T-helper 1 cell (primary cell): Measurements from ENCODE around the gene CTDSP2.
"Not testable (repeated sequence)": the region's sequence is repeated elsewhere in the genome, so short reads cannot be mapped to it uniquely, and the experiment has no call there.

Source experiments
- DNase-seq, 5 donors: peaks; one replicate each; pipeline ENCODE4 v3.0.0-alpha.2; 2012 to 2020
- total RNA-seq, 4 donors: gene quantifications; one replicate each; lab custom pipeline; 2026; lab: John Stamatoyannopoulos, UW

Gene CTDSP2, protein sequence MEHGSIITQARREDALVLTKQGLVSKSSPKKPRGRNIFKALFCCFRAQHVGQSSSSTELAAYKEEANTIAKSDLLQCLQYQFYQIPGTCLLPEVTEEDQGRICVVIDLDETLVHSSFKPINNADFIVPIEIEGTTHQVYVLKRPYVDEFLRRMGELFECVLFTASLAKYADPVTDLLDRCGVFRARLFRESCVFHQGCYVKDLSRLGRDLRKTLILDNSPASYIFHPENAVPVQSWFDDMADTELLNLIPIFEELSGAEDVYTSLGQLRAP
- total RNA-seq: 112 to 165 (median 152) reads per million in 4 donors

DNA sequence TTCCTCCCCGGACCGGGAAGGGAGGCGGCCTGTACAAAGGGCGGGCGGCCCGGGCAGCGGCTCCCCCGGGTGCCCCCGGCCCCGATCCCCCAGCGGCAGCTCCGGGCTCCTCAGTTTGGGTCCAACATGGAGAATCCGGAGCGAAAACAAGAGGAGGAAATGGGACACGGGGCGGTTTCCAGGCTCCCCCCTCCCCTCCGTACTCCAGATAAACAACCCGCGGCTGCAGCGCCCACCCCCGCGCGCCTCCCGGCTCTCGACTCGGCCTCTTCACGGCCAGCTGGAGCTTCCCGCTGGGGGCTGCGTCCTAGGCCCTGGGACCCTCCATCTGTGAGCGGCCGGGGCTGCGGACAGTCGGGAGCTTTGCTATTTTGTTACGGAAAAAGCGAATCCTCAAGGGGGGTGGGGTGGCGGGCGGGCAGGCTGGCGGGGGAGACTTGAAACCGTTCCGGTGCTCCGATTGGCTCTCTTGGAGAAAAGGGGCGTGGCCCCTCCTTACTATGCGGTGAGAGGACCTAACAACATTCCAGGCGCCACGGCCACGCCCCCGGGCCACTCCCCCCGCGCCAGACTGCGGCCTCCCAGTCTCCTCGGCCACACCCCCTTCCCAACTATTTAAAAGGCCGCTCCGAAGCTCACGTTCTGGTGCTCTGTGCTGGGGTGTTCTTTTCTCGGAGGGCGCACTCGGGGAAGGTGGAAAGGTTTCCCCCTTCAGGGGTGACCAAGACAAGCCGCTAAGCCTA is at the start of gene CTDSP2:
Gene CTDSP2, minus strand, starts transcription at position 153 of the 743 bp plus-strand sequence. CDS start 294 bp downstream, outside the sequence.
- peak; percentile 82 to 91 (median 84) for DNase-seq

DNA sequence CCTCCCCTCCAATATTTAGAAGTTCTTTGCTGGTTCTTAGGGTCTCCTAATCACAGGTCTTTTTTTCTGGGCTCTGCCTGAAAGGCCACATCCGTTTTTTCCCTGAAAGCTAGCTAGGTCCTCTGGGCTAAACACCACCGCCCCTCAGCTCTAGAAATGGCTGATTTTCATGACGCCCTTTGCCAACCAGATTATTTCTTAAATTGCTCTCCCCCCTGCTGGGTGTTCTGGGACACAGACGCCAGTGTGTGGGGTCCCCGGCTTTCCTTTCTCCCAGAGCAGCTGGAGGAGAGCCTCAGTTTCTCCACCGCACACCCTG is 49.5 kb upstream of the CTDSP2 start:
- DNase-seq: no peak

DNA sequence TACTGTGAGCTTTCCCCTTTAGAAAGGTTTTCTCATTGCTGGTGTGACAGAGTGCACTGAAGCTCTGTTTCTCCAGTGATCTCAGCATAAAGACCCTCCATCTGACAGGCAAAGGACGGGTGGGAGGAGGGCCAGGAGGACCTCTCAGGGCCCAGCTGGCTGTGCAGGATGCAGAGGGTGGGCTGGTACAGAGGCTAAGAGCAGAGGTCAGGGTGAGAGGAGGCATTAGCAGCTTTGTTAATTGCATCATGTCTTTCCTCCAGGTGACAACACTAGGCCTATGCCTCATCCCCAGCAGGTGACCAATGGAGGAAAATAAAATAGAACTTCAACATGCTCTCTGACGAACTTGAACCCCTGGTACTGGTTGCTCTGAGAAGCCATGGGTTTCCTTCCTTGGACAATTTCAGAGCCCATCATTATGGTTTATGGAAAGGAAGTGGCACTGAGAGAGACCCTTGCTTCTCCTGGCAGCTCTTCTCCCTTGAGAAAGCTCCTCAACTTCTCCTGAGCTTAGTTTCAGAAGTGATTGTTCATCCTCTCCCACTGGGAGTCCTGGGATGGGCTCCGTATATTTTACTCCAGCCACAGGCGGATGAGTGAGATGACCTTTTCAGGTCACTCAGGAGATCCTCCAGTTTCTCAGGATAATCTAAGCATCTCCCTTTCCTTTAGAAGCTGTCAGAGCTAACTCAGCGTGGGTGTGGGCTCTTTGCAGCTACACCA is 49.0 kb upstream of the CTDSP2 start:
- no peak for DNase-seq

DNA sequence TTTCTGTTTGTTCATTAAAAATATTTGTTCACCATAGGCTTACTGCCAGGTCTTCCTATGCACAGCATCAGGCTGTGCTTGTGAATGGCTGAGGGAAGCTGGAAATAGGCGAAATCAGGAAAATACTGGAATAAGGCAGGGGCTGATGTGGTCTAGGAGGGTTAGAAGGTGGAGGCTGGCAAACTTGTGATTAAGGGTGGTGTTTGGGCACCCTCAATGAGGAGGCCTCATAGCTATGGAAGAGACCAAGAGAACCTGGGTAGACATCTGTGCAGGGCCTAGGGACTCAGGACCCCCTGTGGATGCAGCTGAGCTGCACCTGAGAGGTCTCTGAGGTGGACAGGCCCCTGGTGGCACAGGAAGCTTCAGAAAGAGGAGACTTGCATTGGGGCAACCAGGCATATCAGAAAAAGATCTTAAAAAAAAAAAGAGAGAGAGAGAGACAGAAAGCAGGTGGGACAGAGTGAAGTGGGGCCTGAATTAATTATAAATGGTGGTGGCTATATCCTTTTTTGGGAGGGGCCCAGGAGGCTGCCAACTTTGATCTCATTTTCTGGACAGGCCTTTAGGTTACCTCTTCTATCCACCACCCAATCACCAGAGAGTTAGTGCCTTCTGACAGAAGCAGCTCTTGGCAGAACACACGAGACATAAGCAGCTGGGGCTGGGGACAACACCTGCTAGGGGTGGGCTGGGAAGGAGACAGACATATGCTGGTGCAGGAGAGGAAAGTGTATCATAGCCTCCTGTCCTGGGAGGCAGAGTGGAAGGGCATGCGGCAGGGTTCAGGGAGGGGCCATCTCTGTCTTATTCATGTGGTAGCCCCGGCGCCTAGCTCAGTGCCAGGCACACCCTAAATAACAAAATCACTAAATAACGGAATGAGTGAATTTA is 48.1 kb upstream of the CTDSP2 start:
- no peak for DNase-seq

DNA sequence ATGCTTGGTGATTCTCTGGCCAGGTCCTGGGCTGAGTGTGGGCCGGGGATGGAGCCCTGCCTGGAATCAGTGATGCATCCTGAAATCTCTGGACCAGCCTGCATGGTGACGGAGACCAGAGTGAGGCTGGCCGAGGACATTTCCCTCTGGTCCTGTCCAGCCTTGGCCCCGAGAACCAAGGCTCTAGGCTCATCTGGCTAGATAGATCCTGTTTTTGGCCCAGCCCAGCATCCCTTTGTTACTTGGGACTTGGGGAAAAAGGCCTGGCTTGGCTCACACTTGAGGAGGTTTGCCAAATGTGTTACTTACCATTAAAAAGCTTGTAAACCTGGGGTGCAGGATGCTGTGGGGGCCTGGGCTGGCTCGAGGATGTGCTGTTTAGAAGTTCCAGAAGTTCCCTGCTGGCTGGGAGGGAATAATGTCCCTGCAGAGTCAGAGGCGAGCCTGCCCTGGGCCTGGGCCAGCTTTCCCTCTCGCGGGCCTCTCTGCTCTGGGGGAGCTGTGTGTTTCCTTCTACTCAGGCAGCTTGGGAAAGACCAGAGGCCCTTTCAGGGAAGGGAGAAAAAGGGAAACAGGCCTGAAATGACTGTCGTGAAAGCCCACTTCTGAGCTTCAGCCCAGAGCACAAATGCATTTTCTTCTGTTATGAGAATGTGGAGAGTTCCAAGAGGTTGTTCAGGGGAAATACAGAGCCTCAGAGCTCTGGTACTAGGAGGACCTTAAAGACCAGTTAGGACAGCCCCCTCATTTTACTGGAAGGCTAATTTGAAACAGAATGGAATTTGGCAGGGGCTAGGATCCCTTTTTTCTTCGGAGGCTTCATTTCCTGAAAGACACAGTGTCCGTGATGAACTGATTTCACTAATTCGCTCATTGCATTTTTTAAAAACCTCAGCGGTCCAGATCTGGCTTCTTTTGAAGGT is 47.2 kb upstream of the CTDSP2 start:
- no peak for DNase-seq

DNA sequence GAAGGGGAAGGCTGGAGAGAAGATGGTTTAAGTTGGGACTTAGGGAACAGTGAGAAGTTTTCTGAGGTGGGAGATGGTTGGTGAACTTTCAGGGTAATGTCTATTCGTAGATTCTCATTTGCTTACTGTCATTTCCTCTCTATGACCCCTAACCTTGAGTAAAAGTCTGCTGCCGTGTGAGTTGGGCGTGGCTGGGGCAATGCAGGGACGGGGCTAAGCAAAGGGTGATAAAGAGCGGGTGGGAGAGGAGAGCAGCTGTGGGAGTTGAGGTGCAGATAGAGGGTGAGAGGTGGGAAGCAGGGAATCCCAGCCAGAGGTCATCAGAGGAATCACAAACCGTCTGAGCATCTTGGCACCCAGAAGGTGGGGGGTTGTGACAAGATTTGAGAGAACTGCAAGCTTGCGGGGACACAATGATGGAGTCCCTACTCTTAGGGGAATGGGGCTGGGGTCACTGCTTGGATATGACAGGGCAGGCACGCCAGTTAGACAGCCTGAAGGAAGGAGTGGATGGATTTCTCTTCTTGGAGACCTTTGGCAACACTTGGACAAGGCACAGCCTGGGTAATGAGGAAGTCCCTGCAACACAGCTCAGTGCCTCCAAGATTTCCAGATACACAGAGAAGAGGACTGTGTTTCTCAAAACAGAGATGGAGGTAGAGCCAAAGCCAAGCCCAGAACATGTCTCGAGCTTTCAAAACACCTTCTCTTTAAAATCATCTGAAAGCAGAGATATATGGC is 45.9 kb upstream of the CTDSP2 start:
- DNase-seq: no peak

DNA sequence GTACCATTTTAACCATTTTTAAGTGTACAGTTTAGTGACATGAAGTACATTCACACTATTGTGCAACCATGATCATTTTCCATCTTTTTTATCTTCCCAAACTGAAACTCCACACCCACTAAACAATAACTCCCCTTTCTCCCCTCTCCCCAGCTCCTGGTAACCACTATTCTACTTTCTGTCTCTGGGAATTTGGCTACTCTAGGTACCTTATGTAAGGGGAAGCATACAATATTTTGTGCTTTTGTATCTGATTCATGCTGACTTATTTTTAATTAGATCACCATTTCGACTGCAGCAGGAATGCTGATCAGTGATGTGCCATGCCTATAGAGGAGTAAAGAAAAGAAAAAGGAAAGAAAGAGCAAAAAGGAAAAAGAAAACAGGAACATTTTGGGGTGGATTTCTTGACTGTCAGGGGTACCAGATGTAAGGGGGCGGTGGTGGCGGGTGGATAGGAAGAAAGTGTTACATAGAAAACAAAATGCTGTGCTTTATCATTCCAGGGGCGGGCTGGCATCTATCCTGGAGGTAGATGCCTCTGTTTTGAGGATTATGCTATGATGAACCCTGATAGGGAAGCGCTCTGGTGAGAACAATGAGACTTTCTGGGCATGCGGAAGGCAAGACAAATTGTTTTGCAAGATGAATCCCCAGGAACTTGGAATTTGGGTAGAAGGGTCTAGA is 45.2 kb upstream of the CTDSP2 start:
- no peak for DNase-seq

DNA sequence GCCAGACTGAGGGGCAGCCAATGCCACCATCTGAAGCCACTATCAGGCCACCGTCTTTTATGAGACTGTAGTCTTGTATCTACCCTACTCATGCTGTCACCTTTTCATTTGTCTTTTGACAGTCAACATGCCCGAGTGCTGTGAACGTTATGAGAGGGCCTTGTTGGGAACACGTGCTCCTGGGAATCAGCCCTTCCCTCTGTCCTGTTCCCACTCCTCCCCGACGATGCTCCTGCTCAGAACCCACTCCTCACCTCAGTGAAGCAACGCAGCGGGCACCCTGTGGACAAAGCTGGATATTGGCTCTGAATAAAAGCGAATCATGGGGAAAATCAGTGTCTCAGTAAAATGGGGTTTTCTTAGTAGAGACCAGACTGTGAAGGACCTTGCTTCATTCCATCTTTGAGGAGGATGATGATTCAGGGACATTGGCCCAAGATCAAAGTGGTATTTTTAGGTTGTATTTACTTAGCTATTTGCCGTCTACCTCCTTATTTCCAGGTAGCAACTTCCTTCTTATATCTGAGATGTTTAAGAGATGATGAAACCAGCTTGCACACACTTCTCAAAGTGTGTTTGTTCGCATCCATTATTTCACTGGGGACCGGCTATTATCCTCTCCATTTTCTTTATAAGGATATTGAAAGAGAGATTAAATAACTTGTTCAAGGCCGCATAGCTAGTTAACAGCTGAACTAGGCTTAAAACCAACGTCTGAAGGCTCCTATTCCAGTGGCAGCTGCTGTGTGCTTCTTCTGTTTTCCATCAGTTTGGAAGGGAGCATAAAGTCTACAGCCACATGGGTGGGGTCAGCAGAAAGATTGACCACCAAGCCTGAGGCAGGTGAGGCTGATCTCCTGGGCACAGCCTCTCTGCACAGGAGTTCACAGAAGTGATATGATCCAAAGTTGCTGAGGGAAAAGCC is 43.9 kb upstream of the CTDSP2 start:
- no peak for DNase-seq

DNA sequence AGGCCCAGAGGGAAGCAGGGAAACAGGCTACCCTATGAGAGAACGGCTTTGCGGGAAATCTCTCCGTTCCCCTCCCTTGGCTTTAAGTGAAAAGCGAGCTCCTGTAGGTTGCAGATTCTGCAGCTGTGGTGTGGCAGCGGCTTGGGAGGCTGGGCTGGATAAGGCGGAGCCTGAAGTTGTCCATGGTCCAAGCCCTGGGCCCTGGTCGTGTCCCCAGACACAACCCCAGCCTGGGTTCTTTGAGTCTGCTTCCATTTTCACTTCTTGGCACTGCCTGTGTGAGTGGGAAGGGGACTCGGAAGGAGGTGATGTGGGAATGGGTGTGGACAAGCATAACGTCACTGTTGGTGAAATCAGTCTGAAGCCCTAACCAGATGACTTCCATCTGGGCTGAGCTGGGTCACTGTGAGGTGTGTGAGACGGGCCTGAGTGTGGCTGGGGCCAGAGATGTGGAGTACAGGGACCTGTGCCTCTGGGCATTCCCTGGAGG is 43.0 kb upstream of the CTDSP2 start:
- no peak for DNase-seq

DNA sequence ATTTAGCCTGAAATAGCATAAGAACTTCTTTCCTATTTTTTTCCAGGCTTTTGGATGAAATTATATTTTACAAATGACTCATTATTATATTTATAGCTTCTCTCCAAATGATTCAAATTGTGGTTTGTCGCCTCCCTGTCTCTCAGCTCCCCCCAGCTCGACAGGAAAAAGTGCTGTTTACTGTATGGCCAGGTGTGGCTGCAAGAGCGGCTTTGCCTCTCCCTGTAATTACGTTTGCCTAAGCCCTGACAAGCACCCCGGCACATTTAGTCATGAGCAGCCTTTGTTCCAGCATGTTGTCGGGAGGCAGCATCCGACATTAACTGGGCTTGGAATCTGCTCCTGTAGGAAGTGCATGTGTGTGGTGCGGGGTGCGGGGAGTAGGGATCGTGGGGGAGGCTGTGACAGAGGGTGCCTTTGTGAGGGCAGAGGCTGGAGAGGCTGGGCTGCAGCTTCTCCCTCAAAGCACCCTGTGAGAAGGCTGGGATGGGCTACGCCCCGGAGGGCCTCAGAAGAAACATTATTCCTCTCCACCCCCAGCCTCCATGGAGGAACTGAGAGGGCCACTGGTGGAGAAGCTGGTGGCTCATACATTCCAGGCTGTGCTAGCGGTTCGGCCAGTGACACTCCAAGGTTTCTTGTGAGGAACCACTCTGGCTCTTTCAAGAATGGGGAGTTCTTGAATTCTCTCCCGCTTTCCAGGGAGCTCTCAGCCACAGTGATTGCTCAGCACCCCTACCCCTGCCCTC is 42.1 kb upstream of the CTDSP2 start:
- DNase-seq: peak in 1 of 5 donors; percentile 33

DNA sequence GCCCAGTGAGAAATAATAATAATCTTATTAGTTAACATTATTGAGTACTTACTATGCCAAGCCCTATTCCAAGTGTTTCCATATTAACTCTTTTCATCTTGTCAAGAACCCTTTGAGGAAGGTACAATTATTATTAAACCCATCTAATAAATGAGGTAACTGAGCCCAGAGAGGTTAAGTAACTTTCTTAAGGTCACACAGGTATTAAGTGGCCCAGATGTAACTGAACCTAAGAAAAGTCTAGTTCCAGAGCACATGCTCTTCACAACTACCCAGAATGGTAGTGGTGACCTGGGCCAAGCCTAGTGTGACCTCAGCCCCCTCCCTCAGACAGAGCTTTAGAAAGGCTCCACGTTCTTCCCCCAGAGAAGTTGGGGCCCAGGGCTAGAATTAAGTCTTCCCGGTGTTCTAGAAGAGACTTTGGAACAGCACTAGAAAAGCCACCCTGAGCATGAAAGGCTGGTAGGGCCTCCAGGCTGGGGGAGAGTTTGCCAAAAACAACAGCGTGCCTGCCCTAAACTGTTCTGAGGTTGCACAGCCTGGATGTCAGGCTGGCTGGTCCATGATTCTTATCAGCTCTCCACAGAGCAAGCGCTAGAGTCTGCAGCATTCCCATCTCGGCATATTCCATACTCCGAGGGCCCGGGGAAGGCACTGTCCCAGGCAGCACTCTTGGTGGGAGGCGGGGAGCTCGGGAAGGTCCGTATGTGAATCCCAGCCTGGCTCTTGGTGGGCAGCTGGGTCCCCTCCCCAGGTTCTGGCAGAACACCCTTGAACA is 41.3 kb upstream of the CTDSP2 start:
- DNase-seq: no peak

DNA sequence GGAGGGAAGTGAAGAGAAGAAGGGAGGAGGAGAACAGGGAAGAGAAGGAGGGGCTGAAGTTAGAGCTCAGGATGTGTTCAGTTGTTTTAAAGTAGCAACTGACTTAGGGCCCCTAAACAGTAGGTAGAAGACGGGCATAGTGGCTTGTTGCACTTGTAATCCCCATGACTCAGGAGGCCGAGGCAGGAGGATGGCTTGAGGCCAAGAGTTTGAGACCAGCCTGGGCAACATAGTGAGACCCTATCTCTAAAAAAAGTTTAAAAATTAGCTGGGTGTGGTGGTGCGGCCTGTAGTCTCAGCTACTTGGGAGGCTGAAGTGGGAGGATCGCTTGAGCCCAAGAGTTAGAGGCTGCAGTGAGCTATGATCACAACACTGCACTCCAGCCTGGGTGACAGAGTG is 40.4 kb upstream of the CTDSP2 start:
- DNase-seq: not testable (repeated sequence)

DNA sequence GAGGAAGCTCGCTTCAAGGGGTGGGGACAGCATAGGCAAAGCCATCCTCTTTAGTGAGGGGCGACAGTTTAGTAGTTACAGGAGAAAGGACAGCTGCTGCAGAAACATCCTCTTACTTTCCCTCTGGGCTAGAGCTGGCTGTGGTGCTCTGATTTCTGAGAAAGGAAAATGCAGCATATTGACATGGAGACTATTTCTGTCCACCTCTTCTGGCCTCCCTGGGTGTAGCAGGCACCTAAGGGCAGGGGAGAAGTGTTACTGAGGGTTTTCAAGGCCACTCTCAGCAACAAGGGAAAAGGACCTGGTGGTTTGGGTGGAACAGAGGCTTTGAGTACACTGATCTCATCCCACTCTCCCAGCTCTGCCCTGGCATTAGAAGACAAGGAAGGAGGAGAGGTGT is 40.0 kb upstream of the CTDSP2 start:
- no peak for DNase-seq

DNA sequence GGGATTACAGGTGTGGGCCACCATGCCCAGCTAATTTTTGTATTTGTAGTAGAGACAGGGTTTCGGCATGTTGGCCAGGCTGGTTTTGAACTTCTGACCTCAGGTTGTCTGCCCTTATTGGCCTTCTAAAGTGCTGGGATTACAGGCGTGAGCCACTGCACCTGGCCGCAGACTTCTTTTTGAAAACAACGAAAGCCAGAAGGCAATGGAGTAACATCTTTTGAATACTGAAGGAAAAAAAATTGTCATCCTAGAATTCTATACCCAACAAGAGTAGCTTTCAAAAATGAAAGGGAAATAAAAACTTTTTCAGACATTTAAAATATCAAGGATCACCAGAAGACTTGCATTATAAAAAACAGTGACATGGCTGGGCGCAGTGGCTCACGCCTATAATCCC is 38.7 kb upstream of the CTDSP2 start:
- no peak for DNase-seq

DNA sequence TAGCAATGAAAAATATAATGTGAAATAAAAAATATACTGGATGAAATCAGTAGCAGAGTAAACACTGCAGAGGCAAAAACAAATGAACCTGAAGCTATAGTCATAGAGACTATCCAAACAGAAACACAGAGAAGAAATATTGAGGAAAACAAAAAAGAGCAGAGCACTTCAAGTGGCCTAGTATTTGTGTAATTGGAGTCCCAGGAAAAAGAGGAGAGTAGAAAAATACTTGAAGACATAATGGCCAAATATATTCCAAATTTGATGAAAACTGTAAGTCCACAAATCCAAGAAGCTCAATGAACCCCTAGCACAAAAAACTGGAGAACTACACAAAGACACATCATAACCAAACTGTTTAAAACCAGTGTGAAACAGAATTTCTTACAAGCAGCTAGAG is 37.2 kb upstream of the CTDSP2 start:
- DNase-seq: no peak

DNA sequence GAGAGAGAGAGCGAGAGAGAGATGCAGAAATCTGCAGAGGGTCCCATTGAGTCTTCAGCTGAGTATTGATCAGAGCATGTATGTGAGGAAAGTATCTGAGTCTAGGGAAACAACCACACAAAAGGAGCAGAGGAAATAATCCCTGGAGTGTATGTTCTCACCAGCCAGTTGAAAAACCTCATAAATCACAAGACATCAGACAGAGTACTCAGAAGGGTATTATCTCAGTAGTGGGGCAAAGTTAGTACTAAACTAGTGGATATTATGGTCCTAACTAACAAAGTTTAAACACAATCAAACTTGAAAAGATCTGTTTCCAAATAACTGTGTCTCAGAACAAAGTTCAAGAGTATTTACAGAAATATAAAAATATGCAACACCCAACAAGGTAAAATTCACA is 36.5 kb upstream of the CTDSP2 start:
- DNase-seq: no peak

DNA sequence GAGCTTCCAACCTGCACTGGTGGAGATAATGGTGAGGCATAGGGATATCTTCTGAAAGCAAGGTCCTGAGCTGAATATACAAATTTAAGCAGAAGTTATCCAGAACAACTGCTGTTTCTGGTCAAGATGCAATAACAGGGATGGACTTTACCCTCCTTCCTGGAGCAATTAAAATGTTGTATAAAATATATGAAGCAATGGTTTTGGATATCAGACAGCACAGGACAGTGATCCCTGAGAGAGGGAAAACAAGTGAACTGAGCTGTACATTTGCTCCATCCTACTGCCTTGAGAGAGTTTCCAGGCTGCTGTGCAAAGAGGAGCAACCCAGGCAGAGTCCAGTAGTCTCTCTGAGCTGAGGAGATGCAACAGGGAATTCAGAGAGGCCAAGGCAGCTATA is 36.0 kb upstream of the CTDSP2 start:
- no peak for DNase-seq
